ENCODE results near the gene PKNOX1. TPM values are rescaled to one million over a fixed set of nuclear protein-coding genes. Genes with fewer than 3 reads are reported as not detected.
A peak's percentile ranks its signal among the peaks of the same experiment; 100 is the strongest.
"Not testable (repeated sequence)": the region's sequence is repeated elsewhere in the genome, so short reads cannot be mapped to it uniquely, and the experiment has no call there.

PKNOX1 gene
- polyA plus RNA-seq, 2 donors = 6.0 to 7.1 TPM

GRCh38 chr21:42997983-42998382, 23.6 kb downstream of the PKNOX1 start:
- not testable (repeated sequence) for H3K4me1 ChIP-seq (ENCODE audit: control insufficient read depth in 2 of 2, insufficient read depth in 2 of 2, low read length in 1 of 2); H3K36me3 ChIP-seq (ENCODE audit: control insufficient read depth in 2 of 2, insufficient read depth in 2 of 2, low read length in 1 of 2); H3K27me3 ChIP-seq (ENCODE audit: control insufficient read depth in 1 of 2, insufficient read depth in 2 of 2, low read length in 2 of 2); H3K4me3 ChIP-seq (ENCODE audit: low read depth in 1 of 2, low read length in 2 of 2); H3K27ac ChIP-seq (ENCODE audit: low read depth in 2 of 2, low read length in 1 of 2); H3K9me3 ChIP-seq (ENCODE audit: control insufficient read depth in 2 of 2, insufficient read depth in 1 of 2, low read depth in 1 of 2, low read length in 1 of 2)
- 97 to 100% methylated on average over 1 of the region's 1 CpG for WGBS, 2 donors

DNA sequence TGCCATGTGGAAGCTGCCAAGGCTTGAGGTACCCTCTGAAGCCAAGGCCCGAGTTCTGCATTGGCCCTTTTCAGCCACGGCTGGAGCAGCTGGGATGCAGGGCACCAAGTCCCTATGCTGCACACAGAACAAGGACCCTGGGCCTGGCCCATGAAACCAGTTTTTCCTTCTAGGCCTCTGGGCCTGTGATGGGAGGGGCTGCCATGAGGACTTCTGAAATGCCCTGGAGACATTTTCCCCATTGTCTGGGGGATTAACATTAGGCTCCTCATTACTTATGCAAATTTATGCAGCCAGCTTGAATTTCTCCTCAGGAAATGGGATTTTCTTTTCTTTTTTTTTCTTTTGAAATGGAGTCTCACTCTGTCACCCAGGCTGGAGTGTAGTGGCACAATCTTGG, 24.8 kb downstream of the PKNOX1 start:
- WGBS, 2 donors = 91 to 95% methylated on average over 2 of the region's 2 CpGs
- H3K36me3 ChIP-seq (ENCODE audit: control insufficient read depth in 2 of 2, insufficient read depth in 2 of 2, low read length in 1 of 2); H3K27ac ChIP-seq (ENCODE audit: low read depth in 2 of 2, low read length in 1 of 2); H3K9me3 ChIP-seq (ENCODE audit: control insufficient read depth in 2 of 2, insufficient read depth in 1 of 2, low read depth in 1 of 2, low read length in 1 of 2); H3K4me1 ChIP-seq (ENCODE audit: control insufficient read depth in 2 of 2, insufficient read depth in 2 of 2, low read length in 1 of 2); H3K4me3 ChIP-seq (ENCODE audit: low read depth in 1 of 2, low read length in 2 of 2); H3K27me3 ChIP-seq (ENCODE audit: control insufficient read depth in 1 of 2, insufficient read depth in 2 of 2, low read length in 2 of 2): not testable (repeated sequence)

DNA sequence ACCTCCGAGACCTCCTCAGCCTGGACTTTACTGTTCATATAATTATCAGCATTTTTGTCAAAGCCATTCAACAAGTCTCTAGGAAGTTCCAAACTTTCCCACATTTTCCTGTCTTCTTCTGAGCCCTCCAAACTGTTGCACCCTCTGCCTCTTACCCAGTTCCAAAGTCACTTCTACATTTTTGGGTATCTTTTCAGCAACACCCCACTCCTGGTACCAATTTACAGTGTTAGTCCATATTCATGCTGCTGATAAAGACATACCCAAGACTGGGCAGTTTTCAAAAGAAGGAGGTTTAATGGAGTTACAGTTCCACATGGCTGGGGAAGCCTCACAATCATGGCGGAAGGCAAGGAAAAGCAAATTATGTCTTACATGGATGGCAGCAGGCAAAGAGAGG, 25.7 kb downstream of the PKNOX1 start:
- H3K27me3 ChIP-seq (ENCODE audit: control insufficient read depth in 1 of 2, insufficient read depth in 2 of 2, low read length in 2 of 2); H3K36me3 ChIP-seq (ENCODE audit: control insufficient read depth in 2 of 2, insufficient read depth in 2 of 2, low read length in 1 of 2); H3K27ac ChIP-seq (ENCODE audit: low read depth in 2 of 2, low read length in 1 of 2); H3K4me3 ChIP-seq (ENCODE audit: low read depth in 1 of 2, low read length in 2 of 2); H3K4me1 ChIP-seq (ENCODE audit: control insufficient read depth in 2 of 2, insufficient read depth in 2 of 2, low read length in 1 of 2); H3K9me3 ChIP-seq (ENCODE audit: control insufficient read depth in 2 of 2, insufficient read depth in 1 of 2, low read depth in 1 of 2, low read length in 1 of 2): not testable (repeated sequence)
- 97 to 100% methylated on average over 2 of the region's 2 CpGs for WGBS, 2 donors

DNA sequence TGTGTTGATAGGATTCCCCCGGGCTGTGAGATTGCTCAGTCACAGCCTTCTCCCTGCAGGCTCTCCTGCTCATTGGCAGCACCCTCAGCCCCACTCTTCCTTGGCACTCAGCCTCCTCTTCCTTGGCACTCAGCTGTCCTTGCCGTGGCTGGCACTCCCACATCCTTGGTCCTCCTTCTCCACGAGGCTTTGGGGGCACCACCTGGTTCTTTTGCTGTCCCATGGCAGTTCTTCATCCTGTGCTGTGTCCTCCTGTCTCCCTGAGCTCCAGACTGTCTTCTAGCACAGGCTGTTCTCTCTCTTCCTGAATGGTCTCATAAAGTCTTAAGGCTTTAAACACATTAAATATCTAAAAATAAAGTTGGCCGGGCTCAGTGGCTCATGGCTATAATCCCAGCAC, 27.0 kb downstream of the PKNOX1 start:
- H3K4me3 ChIP-seq (ENCODE audit: low read depth in 1 of 2, low read length in 2 of 2) = no peak overlapping the region
- 40 to 47% methylated on average over 4 of the region's 4 CpGs for WGBS, 2 donors
- H3K9me3 ChIP-seq (ENCODE audit: control insufficient read depth in 2 of 2, insufficient read depth in 1 of 2, low read depth in 1 of 2, low read length in 1 of 2) = no peaks in the 10 kb centered on the region
- no peaks in the 10 kb centered on the region for H3K27me3 ChIP-seq (ENCODE audit: control insufficient read depth in 1 of 2, insufficient read depth in 2 of 2, low read length in 2 of 2)
- H3K4me1 ChIP-seq (ENCODE audit: control insufficient read depth in 2 of 2, insufficient read depth in 2 of 2, low read length in 1 of 2) = peaks cover 2 to 8% of the 10 kb centered on the region in 2 donors
- H3K36me3 ChIP-seq (ENCODE audit: control insufficient read depth in 2 of 2, insufficient read depth in 2 of 2, low read length in 1 of 2) = no peaks in the 10 kb centered on the region
- peak overlapping the region in 1 of 2 donors; percentile 13 for H3K27ac ChIP-seq (ENCODE audit: low read depth in 2 of 2, low read length in 1 of 2)

DNA sequence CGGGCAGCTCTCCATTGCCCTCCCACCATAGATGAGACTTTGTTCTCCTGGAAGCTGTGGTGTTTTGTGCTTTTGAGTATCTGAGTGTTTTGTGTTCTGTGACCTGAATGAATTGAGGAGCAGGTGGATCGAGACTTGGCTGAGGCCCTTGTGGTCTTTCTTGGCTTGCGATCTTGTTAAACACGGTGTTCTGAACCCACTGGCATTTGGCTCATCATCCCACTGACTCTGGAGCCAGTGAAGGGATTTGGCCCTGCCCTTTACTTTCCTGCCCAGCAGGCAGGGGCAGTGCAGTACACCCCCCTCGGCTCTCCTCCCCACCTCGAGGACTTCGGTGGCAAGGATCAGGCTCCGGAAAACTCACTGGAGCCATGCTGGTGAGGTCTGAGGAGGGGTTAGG, 30.6 kb downstream of the PKNOX1 start:
- 74 to 80% methylated on average over 8 of the region's 8 CpGs for WGBS, 2 donors

GRCh38 chr21:43005635-43006034, 31.3 kb downstream of the PKNOX1 start:
- Histone ChIP-seq H3K27ac (ENCODE audit: low read depth in 2 of 2, low read length in 1 of 2) (no peak overlapping the region), H3K9me3 (ENCODE audit: control insufficient read depth in 2 of 2, insufficient read depth in 1 of 2, low read depth in 1 of 2, low read length in 1 of 2) (no peaks in the 10 kb centered on the region), H3K4me1 (ENCODE audit: control insufficient read depth in 2 of 2, insufficient read depth in 2 of 2, low read length in 1 of 2) (peaks cover 2 to 6% of the 10 kb centered on the region in 2 donors), H3K36me3 (ENCODE audit: control insufficient read depth in 2 of 2, insufficient read depth in 2 of 2, low read length in 1 of 2) (peaks cover 2% of the 10 kb centered on the region in 2 donors), H3K27me3 (ENCODE audit: control insufficient read depth in 1 of 2, insufficient read depth in 2 of 2, low read length in 2 of 2) (no peaks in the 10 kb centered on the region), H3K4me3 (ENCODE audit: low read depth in 1 of 2, low read length in 2 of 2) (no peak overlapping the region)
- WGBS, 2 donors = 74 to 81% methylated on average over 9 of the region's 9 CpGs

More for the DNA sequence above, 30.6 kb downstream of the PKNOX1 start:
- no peak overlapping the region for H3K4me3 ChIP-seq (ENCODE audit: low read depth in 1 of 2, low read length in 2 of 2)
- no peaks in the 10 kb centered on the region for H3K27me3 ChIP-seq (ENCODE audit: control insufficient read depth in 1 of 2, insufficient read depth in 2 of 2, low read length in 2 of 2)
- peaks cover 2% of the 10 kb centered on the region in 2 donors for H3K36me3 ChIP-seq (ENCODE audit: control insufficient read depth in 2 of 2, insufficient read depth in 2 of 2, low read length in 1 of 2)
- H3K9me3 ChIP-seq (ENCODE audit: control insufficient read depth in 2 of 2, insufficient read depth in 1 of 2, low read depth in 1 of 2, low read length in 1 of 2) = no peaks in the 10 kb centered on the region
- H3K4me1 ChIP-seq (ENCODE audit: control insufficient read depth in 2 of 2, insufficient read depth in 2 of 2, low read length in 1 of 2) = peaks cover 2 to 6% of the 10 kb centered on the region in 2 donors
- H3K27ac ChIP-seq (ENCODE audit: low read depth in 2 of 2, low read length in 1 of 2) = no peak overlapping the region

DNA sequence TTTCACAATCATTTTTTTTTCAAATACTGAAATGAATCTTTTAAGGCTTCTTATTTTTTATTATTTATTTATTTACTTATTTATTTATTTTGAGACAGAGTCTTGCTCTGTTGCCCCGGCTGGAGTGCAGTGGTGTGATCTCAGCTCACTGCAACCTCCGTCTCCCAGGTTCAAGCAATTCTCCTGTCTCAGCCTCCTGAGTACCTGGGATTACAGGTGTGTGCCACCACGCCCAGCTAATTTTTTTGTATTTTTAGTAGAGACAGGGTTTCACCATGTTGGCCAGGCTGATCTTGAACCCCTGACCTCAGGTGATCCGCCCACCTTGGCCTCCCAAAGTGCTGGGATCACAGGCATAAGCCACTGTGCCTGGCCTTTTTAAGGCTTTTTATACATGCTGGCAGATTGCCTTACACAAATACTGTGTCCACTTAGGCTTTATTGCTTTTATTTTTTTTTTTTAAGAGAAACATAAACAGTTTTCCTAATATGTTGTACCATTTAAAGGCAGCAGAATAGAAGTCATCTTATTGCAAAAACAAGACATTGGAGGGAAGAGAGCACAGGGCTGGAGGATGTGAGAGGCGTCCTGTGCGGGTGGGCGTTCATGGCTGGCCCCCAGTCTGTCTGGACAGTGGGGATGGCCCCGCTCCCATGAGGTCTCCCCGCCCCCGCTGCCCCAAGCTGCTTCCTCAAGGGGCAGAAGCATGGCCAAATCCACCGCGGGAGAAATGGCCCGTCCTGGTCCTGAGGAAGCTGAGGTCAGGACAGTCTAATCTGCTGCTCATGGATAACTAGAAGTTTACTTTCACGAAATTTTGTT, 31.9 kb downstream of the PKNOX1 start:
- not testable (repeated sequence) for H3K27me3 ChIP-seq (ENCODE audit: control insufficient read depth in 1 of 2, insufficient read depth in 2 of 2, low read length in 2 of 2); H3K9me3 ChIP-seq (ENCODE audit: control insufficient read depth in 2 of 2, insufficient read depth in 1 of 2, low read depth in 1 of 2, low read length in 1 of 2); H3K4me1 ChIP-seq (ENCODE audit: control insufficient read depth in 2 of 2, insufficient read depth in 2 of 2, low read length in 1 of 2); H3K4me3 ChIP-seq (ENCODE audit: low read depth in 1 of 2, low read length in 2 of 2); H3K36me3 ChIP-seq (ENCODE audit: control insufficient read depth in 2 of 2, insufficient read depth in 2 of 2, low read length in 1 of 2); H3K27ac ChIP-seq (ENCODE audit: low read depth in 2 of 2, low read length in 1 of 2)
- 71 to 82% methylated on average over 14 of the region's 14 CpGs for WGBS, 2 donors

DNA sequence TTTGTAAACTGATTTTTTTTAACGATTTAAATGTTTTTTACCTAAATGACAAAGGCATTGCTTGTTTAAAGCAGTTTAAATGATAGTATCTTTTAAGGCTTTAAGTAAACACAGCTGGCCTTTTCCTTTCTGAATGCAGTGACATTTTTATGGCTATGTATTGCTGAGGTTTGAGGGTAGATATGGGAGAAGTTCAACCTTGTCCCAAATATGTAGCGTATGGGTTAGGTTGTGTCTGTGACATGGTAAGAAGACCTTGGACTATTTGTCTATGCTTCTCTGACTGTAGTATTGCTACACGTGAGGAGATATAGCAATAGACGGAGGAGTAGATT, 32.5 kb downstream of the PKNOX1 start:
- WGBS, 2 donors = 80 to 86% methylated on average over 4 of the region's 4 CpGs
- Histone ChIP-seq H3K4me3 (ENCODE audit: low read depth in 1 of 2, low read length in 2 of 2) (no peak overlapping the region), H3K27me3 (ENCODE audit: control insufficient read depth in 1 of 2, insufficient read depth in 2 of 2, low read length in 2 of 2) (no peaks in the 10 kb centered on the region), H3K27ac (ENCODE audit: low read depth in 2 of 2, low read length in 1 of 2) (no peak overlapping the region), H3K36me3 (ENCODE audit: control insufficient read depth in 2 of 2, insufficient read depth in 2 of 2, low read length in 1 of 2) (peaks cover 4 to 5% of the 10 kb centered on the region in 2 donors), H3K9me3 (ENCODE audit: control insufficient read depth in 2 of 2, insufficient read depth in 1 of 2, low read depth in 1 of 2, low read length in 1 of 2) (no peaks in the 10 kb centered on the region), H3K4me1 (ENCODE audit: control insufficient read depth in 2 of 2, insufficient read depth in 2 of 2, low read length in 1 of 2) (peaks cover 0 to 3% of the 10 kb centered on the region in 2 donors)

GRCh38 chr21:43012596-43012995, 38.2 kb downstream of the PKNOX1 start:
- Histone ChIP-seq H3K27me3 (ENCODE audit: control insufficient read depth in 1 of 2, insufficient read depth in 2 of 2, low read length in 2 of 2) (no peaks in the 10 kb centered on the region), H3K9me3 (ENCODE audit: control insufficient read depth in 2 of 2, insufficient read depth in 1 of 2, low read depth in 1 of 2, low read length in 1 of 2) (no peaks in the 10 kb centered on the region), H3K4me1 (ENCODE audit: control insufficient read depth in 2 of 2, insufficient read depth in 2 of 2, low read length in 1 of 2) (no peaks in the 10 kb centered on the region), H3K27ac (ENCODE audit: low read depth in 2 of 2, low read length in 1 of 2) (no peak overlapping the region), H3K36me3 (ENCODE audit: control insufficient read depth in 2 of 2, insufficient read depth in 2 of 2, low read length in 1 of 2) (peaks cover 9 to 18% of the 10 kb centered on the region in 2 donors), H3K4me3 (ENCODE audit: low read depth in 1 of 2, low read length in 2 of 2) (no peak overlapping the region)
- WGBS, 2 donors = 87% methylated on average over 6 of the region's 6 CpGs

- Histone ChIP-seq H3K4me3 (ENCODE audit: low read depth in 1 of 2, low read length in 2 of 2) (no peak overlapping the region), H3K36me3 (ENCODE audit: control insufficient read depth in 2 of 2, insufficient read depth in 2 of 2, low read length in 1 of 2) (peaks cover 9 to 30% of the 10 kb centered on the region in 2 donors)
- 85% methylated on average over 13 of the region's 13 CpGs for WGBS, 2 donors
These were observed 41.7 kb downstream of the PKNOX1 start for GRCh38 chr21:43015906-43016540.

More at GRCh38 chr21:43015906-43016540, 41.7 kb downstream of the PKNOX1 start:
- Histone ChIP-seq H3K4me1 (ENCODE audit: control insufficient read depth in 2 of 2, insufficient read depth in 2 of 2, low read length in 1 of 2) (no peaks in the 10 kb centered on the region), H3K9me3 (ENCODE audit: control insufficient read depth in 2 of 2, insufficient read depth in 1 of 2, low read depth in 1 of 2, low read length in 1 of 2) (no peaks in the 10 kb centered on the region), H3K27ac (ENCODE audit: low read depth in 2 of 2, low read length in 1 of 2) (no peak overlapping the region), H3K27me3 (ENCODE audit: control insufficient read depth in 1 of 2, insufficient read depth in 2 of 2, low read length in 2 of 2) (no peaks in the 10 kb centered on the region)

Data from esophagus (tissue), 2 donors.